Naive thymus-derived CD4-positive, alpha-beta T cell (primary cell): ENCODE measurements around the gene KCNQ1OT1. TPM values are rescaled to one million over a fixed set of nuclear protein-coding genes. Genes with fewer than 3 reads are reported as not detected.

ENCODE experiments used
- ATAC-seq: fragments of 150-1000 bp; cut with Tn5 transposase; 2 replicates; pipeline ENCODE4 v1.10.0; 2021; ENCODE audit warnings: mild to moderate bottlenecking, moderate library complexity
- CTCF ChIA-PET: fragments of 350-600 bp; sonication (Branson Sonifier 250); formaldehyde crosslinking; loops from one replicate; lab custom pipeline; 2021; ENCODE audit warnings: antibody characterized with exemption; lab: Charles Lee
- POLR2A ChIA-PET: fragments of 350-600 bp; sonication (Branson Sonifier 250); formaldehyde crosslinking; loops from one replicate; lab custom pipeline; 2021; ENCODE audit warnings: antibody characterized with exemption, inconsistent platforms; lab: Charles Lee
- DNase-seq, 9 donors: peaks; one replicate each; pipeline versions ENCODE4 v3.0.0 to v3.0.0-alpha.2; 2020 to 2022; ENCODE audit warnings: mixed read lengths in 1 of 9
- H3K27ac ChIP-seq: one replicate; pipeline ENCODE4 v1.7.0; 2013; ENCODE audit warnings: mild to moderate bottlenecking, low read depth, low read length, moderate library complexity
- H3K27me3 ChIP-seq, 2 donors: one replicate each; pipeline ENCODE4 v1.7.0; 2013; ENCODE audit warnings: low read length in 2 of 2, mild to moderate bottlenecking in 2 of 2, moderate library complexity in 2 of 2; ENCODE audit not compliant: control insufficient read depth in 2 of 2, insufficient read depth in 2 of 2
- H3K36me3 ChIP-seq, 3 experiments: 1 replicate in 2 of 3; 2 replicates in 1 of 3; pipeline ENCODE4 v1.7.0; 2013; ENCODE audit warnings: low read length in 3 of 3, mild to moderate bottlenecking in 3 of 3, moderate library complexity in 1 of 3; ENCODE audit not compliant: insufficient read depth in 3 of 3, control insufficient read depth in 2 of 3
- H3K4me1 ChIP-seq, 2 donors: one replicate each; pipeline ENCODE4 v1.7.0; 2013; ENCODE audit warnings: low read length in 2 of 2, mild to moderate bottlenecking in 2 of 2, moderate library complexity in 1 of 2; ENCODE audit not compliant: control insufficient read depth in 2 of 2, insufficient read depth in 2 of 2
- H3K4me3 ChIP-seq: 2 replicates; pipeline ENCODE4 v1.7.0; 2013; ENCODE audit warnings: mild to moderate bottlenecking, low read length
- H3K9me3 ChIP-seq, 3 experiments: 1 replicate in 2 of 3; 2 replicates in 1 of 3; pipeline ENCODE4 v1.7.0; 2013; ENCODE audit warnings: low read length in 3 of 3; ENCODE audit not compliant: control insufficient read depth in 2 of 3
- H3K27ac Mint-ChIP-seq, 9 donors: one replicate each; pipeline ENCODE4 v1.8.0; 2020 to 2022; ENCODE audit warnings: mixed read lengths in 9 of 9, mild to moderate bottlenecking in 8 of 9, moderate library complexity in 5 of 9, inconsistent platforms in 2 of 9
- H3K27me3 Mint-ChIP-seq, 5 donors: one replicate each; pipeline ENCODE4 v1.8.0; 2021 to 2022; ENCODE audit warnings: mixed read lengths in 5 of 5, mild to moderate bottlenecking in 1 of 5
- H3K36me3 Mint-ChIP-seq, 5 donors: one replicate each; pipeline ENCODE4 v1.8.0; 2020 to 2022; ENCODE audit warnings: mixed read lengths in 5 of 5, mild to moderate bottlenecking in 3 of 5, inconsistent platforms in 1 of 5
- H3K4me1 Mint-ChIP-seq, 7 donors: one replicate each; pipeline ENCODE4 v1.8.0; 2020 to 2022; ENCODE audit warnings: mixed read lengths in 7 of 7, mild to moderate bottlenecking in 3 of 7, inconsistent platforms in 1 of 7
- H3K4me3 Mint-ChIP-seq, 10 donors: one replicate each; pipeline ENCODE4 v1.8.0; 2020 to 2022; ENCODE audit warnings: mild to moderate bottlenecking in 10 of 10, mixed read lengths in 10 of 10, moderate library complexity in 6 of 10, inconsistent platforms in 2 of 10
- H3K9me3 Mint-ChIP-seq, 11 donors: one replicate each; pipeline ENCODE4 v1.8.0; 2020 to 2022; ENCODE audit warnings: mixed read lengths in 11 of 11, mild to moderate bottlenecking in 4 of 11, inconsistent platforms in 1 of 11, moderate library complexity in 1 of 11
- intact Hi-C, 2 donors: fragments of 100-400 bp; cut with micrococcal nuclease; formaldehyde crosslinking; loops; one replicate each; pipeline ENCODE4 v1.15.1; 2023
- polyA plus RNA-seq, 2 donors: library from polyadenylated mRNA; unstranded; fragments of 300-500 nt; fragmentation: Illumina TruSeq; gene quantifications; one replicate each; pipeline ENCODE4 v1.2.3, GENCODE V29; 2021
- total RNA-seq, 6 experiments: library from RNA in 5 of 6; stranded (reverse) in 5 of 6; gene quantifications; 1 replicate in 5 of 6; 2 replicates in 1 of 6; pipeline ENCODE4 v1.2.3 and lab custom pipeline; 2021 to 2026

The KCNQ1OT1 gene
- total and polyA plus RNA-seq, 7 experiments from 2014 or later: 0.07 to 0.56 (median 0.19) TPM

- no peak overlapping the region for H3K4me3 Mint-ChIP-seq
- intact Hi-C loops: no loop called here
- H3K4me1 Mint-ChIP-seq: peaks cover 0 to 15% (median 4%) of the 10 kb centered on the region in 7 donors
- ATAC-seq (no peak), DNase-seq (no peak)
- H3K4me1 ChIP-seq: no peaks in the 10 kb centered on the region
- peaks cover 0 to 19% (median 0%) of the 10 kb centered on the region in 3 experiments for H3K36me3 ChIP-seq
- no peaks in the 10 kb centered on the region for H3K27me3 ChIP-seq
- POLR2A ChIA-PET: no interaction called here
- CTCF ChIA-PET: no interaction called here
- H3K36me3 Mint-ChIP-seq: peaks cover 15 to 71% (median 54%) of the 10 kb centered on the region in 5 donors
- H3K27ac Mint-ChIP-seq: no peak overlapping the region
- H3K9me3 ChIP-seq: no peaks in the 10 kb centered on the region
- no peak overlapping the region for H3K4me3 ChIP-seq
- no peaks in the 10 kb centered on the region for H3K27me3 Mint-ChIP-seq
- H3K9me3 Mint-ChIP-seq: peaks cover 0 to 17% (median 6%) of the 10 kb centered on the region in 11 donors
- no peak overlapping the region for H3K27ac ChIP-seq
Measured at GRCh38 chr11:2657697-2658284, 42.0 kb downstream of the KCNQ1OT1 start.

DNA sequence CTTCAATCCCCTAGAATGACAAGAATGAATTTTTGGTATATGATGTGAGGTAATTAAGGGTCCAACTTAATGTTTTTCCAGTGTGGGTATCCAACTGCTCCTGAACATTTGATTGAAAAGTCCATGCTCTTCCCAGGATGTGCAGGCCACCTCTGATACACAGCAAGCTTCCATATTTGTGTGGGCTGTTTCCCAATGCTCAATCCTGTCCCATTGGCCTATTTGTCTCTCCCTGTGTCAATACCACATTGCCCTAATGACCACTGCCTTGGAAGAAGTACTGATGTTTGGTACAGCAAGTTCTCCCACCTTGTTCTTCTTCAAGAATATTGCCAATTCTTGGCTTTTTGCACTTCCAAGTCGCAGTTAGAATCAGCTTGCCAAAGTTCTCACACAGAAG is 42.9 kb downstream of the KCNQ1OT1 start:
- Histone ChIP-seq H3K4me1 (no peaks in the 10 kb centered on the region), H3K9me3 (no peaks in the 10 kb centered on the region), H3K4me3 (no peak overlapping the region), H3K27me3 (no peaks in the 10 kb centered on the region), H3K36me3 (peaks cover 0 to 13% (median 0%) of the 10 kb centered on the region in 3 experiments), H3K27ac (no peak overlapping the region)
- H3K4me3 Mint-ChIP-seq: no peak overlapping the region
- intact Hi-C loops: no loop called here
- ChIA-PET CTCF (no interaction called here), POLR2A (no interaction called here)
- H3K27ac Mint-ChIP-seq: no peak overlapping the region
- peaks cover 12 to 75% (median 58%) of the 10 kb centered on the region in 5 donors for H3K36me3 Mint-ChIP-seq
- peaks cover 0 to 18% (median 6%) of the 10 kb centered on the region in 11 donors for H3K9me3 Mint-ChIP-seq
- ATAC-seq: no peak
- no peak for DNase-seq
- no peaks in the 10 kb centered on the region for H3K27me3 Mint-ChIP-seq
- H3K4me1 Mint-ChIP-seq: peaks cover 0 to 15% (median 4%) of the 10 kb centered on the region in 7 donors

DNA sequence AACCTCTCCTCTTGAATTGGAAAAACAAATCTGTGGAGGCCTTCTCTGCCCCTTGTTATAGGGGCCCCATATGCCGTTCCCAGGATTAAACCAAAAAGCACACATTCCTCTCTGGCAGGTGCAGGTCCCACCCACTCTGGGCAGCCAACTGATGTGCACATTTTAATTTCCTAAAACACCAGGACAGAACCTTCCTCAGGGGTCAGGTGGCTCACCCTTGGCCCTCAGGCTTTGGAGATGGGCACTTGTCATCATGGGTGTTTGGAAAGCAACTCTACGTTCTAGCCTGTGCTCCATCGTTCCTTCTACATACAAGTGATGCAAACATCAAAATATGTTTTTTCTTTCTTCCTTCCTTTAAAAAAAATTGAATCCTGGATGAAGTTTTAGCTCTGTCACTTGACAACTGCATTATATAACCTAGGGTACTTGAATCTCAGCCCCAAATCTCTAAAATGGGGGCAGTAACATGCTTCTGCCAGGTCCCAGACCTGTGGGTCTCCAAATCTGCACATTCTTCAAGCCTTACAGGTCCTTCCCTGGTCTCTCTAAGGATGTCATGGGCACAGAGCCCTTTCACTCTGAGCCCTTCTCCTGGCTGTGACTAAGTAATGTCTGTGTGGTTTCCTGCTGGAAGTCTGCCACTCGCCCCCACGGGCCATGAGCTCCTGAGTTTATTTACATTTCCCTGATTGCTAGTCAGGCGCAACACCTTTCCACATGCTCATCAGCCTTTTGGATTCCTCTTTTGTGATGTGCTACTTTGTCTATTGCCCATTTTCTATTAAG is 43.8 kb downstream of the KCNQ1OT1 start:
- Mint-ChIP-seq H3K9me3 (peaks cover 0 to 23% (median 6%) of the 10 kb centered on the region in 11 donors), H3K27ac (peak overlapping the region in 1 of 9 donors; percentile 7), H3K4me1 (peaks cover 0 to 15% (median 4%) of the 10 kb centered on the region in 7 donors), H3K27me3 (no peaks in the 10 kb centered on the region), H3K36me3 (peaks cover 10 to 79% (median 60%) of the 10 kb centered on the region in 5 donors), H3K4me3 (no peak overlapping the region)
- H3K27me3 ChIP-seq: no peaks in the 10 kb centered on the region
- no peaks in the 10 kb centered on the region for H3K9me3 ChIP-seq
- ChIA-PET CTCF (no interaction called here), POLR2A (no interaction called here)
- no peak overlapping the region for H3K27ac ChIP-seq
- intact Hi-C loops: no loop called here
- no peak overlapping the region for H3K4me3 ChIP-seq
- DNase-seq (no peak), ATAC-seq (no peak)
- H3K4me1 ChIP-seq: no peaks in the 10 kb centered on the region
- peaks cover 0 to 14% (median 0%) of the 10 kb centered on the region in 3 experiments for H3K36me3 ChIP-seq

DNA sequence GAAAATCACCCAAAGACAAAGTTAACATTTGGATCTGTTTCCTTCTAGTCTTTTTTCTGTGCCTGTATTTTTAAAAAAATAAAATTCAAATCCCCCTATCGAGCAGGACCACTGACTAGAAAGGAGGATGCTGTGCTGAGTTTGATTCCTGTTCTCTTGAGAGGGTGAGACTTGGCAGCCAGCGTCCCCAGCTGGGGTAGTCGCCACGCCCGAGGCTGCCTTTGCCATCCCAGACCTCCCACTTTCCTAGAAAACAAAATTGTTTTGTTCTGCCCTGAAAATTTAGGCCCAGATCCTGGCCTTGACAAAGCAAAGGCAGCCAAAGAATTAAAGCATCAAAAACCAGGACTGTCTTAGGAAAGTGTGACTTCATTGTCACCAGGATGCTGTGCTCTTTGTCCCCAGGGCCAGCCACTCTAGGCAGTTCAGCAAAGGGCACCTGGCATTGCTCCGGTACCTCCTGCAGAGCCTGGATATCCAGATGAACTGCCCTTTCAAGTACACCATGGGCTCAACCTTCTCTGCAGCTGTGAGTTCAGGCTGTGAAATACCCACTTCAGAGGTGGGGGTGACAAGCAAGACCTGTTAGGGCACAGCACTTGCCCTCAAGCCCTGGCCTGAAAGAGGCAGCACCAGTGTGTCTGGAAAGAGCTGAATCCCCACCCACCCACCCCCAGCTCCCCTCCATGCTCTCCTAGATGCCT is 44.6 kb downstream of the KCNQ1OT1 start:
- no peak overlapping the region for H3K27ac Mint-ChIP-seq

GRCh38 chr11:2653930-2654739 is 45.7 kb downstream of the KCNQ1OT1 start:
- Mint-ChIP-seq H3K27me3 (no peaks in the 10 kb centered on the region), H3K4me3 (no peak overlapping the region), H3K36me3 (peaks cover 19 to 81% (median 57%) of the 10 kb centered on the region in 5 donors), H3K4me1 (peaks cover 0 to 15% (median 4%) of the 10 kb centered on the region in 7 donors), H3K9me3 (peaks cover 2 to 32% (median 18%) of the 10 kb centered on the region in 11 donors), H3K27ac (no peak overlapping the region)
- H3K4me1 ChIP-seq: no peaks in the 10 kb centered on the region
- no peak overlapping the region for H3K27ac ChIP-seq
- H3K9me3 ChIP-seq: peaks cover 5 to 14% (median 8%) of the 10 kb centered on the region in 3 experiments
- ATAC-seq (no peak), DNase-seq (no peak)
- intact Hi-C loops: no loop called here
- ChIA-PET CTCF (no interaction called here), POLR2A (no interaction called here)
- H3K4me3 ChIP-seq: no peak overlapping the region
- peaks cover 0 to 14% (median 0%) of the 10 kb centered on the region in 3 experiments for H3K36me3 ChIP-seq
- H3K27me3 ChIP-seq: no peaks in the 10 kb centered on the region

More for the DNA sequence above, 44.6 kb downstream of the KCNQ1OT1 start:
- Mint-ChIP-seq H3K4me3 (no peak overlapping the region), H3K27me3 (no peaks in the 10 kb centered on the region), H3K9me3 (peaks cover 0 to 29% (median 12%) of the 10 kb centered on the region in 11 donors), H3K4me1 (peaks cover 0 to 15% (median 4%) of the 10 kb centered on the region in 7 donors), H3K36me3 (peaks cover 13 to 79% (median 55%) of the 10 kb centered on the region in 5 donors)
- CTCF ChIA-PET: no interaction called here
- DNase-seq (no peak), ATAC-seq (no peak)
- Histone ChIP-seq H3K4me3 (no peak overlapping the region), H3K27me3 (no peaks in the 10 kb centered on the region), H3K9me3 (peaks cover 0 to 4% (median 4%) of the 10 kb centered on the region in 3 experiments), H3K27ac (no peak overlapping the region), H3K36me3 (peaks cover 0 to 14% (median 0%) of the 10 kb centered on the region in 3 experiments), H3K4me1 (no peaks in the 10 kb centered on the region)
- intact Hi-C loops: no loop called here
- POLR2A ChIA-PET: no interaction called here

GRCh38 chr11:2653198-2653551 is 46.6 kb downstream of the KCNQ1OT1 start:
- H3K27ac ChIP-seq: no peak overlapping the region
- no peak overlapping the region for H3K4me3 ChIP-seq
- no peak overlapping the region for H3K4me3 Mint-ChIP-seq
- peaks cover 0 to 14% (median 0%) of the 10 kb centered on the region in 3 experiments for H3K36me3 ChIP-seq
- no peaks in the 10 kb centered on the region for H3K4me1 ChIP-seq
- peaks cover 15 to 79% (median 57%) of the 10 kb centered on the region in 5 donors for H3K36me3 Mint-ChIP-seq
- intact Hi-C loops: no loop called here
- H3K9me3 ChIP-seq: peaks cover 5 to 18% (median 8%) of the 10 kb centered on the region in 3 experiments
- H3K27ac Mint-ChIP-seq: peak overlapping the region in 1 of 9 donors; percentile 12
- DNase-seq (no peak), ATAC-seq (no peak)
- ChIA-PET POLR2A (no interaction called here), CTCF (no interaction called here)
- no peaks in the 10 kb centered on the region for H3K27me3 Mint-ChIP-seq
- H3K27me3 ChIP-seq: no peaks in the 10 kb centered on the region
- H3K4me1 Mint-ChIP-seq: peaks cover 0 to 15% (median 4%) of the 10 kb centered on the region in 7 donors
- H3K9me3 Mint-ChIP-seq: peaks cover 6 to 34% (median 23%) of the 10 kb centered on the region in 11 donors
